Gastrocnemius medialis (tissue), 4 donors: ENCODE data around the gene AIF1L.
"Not testable (repeated sequence)": the region's sequence is repeated elsewhere in the genome, so short reads cannot be mapped to it uniquely, and the experiment has no call there.

ENCODE experiments used
- POLR2A ChIP-seq, 2 donors: fragments of 450-650 bp; IDR thresholded peaks; one replicate each; pipeline ENCODE4 v1.6.1; 2017; ENCODE audit warnings: antibody characterized with exemption in 2 of 2, mild to moderate bottlenecking in 2 of 2, moderate library complexity in 2 of 2
- TF ChIP-seq, protein P1 (sequence below), 5 experiments: fragments of 450-650 bp in 3 of 5; fragments of 200-600 bp in 2 of 5; sonication (generic) in 2 of 5; IDR thresholded peaks in 4 of 5; conservative IDR thresholded peaks in 1 of 5; 1 replicate in 4 of 5; 2 replicates in 1 of 5; pipeline ENCODE4 v1.5.1; 2016 to 2019; ENCODE audit warnings: antibody characterized with exemption in 5 of 5, mild to moderate bottlenecking in 3 of 5, moderate library complexity in 3 of 5

DNA sequence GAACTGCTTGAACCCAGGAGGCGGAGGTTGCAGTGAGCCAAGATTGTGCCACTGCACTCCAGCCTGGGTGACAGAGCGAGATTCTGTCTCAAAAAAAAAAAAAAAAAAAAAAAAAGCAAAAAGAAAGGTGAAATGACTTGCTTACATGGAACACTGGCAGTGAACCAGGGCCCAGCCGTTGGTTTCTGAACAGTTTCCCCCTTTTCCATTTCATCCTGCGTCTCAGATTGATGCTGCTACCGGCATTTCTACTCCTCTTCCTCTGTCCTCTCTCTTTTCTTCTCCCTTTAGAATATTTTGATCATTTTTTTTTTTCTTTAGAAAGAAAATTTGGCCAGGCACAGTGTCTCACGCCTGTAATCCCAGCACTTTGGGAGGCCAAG, 19.0 kb downstream of the AIF1L start:
- TF ChIP-seq, protein P1, sequence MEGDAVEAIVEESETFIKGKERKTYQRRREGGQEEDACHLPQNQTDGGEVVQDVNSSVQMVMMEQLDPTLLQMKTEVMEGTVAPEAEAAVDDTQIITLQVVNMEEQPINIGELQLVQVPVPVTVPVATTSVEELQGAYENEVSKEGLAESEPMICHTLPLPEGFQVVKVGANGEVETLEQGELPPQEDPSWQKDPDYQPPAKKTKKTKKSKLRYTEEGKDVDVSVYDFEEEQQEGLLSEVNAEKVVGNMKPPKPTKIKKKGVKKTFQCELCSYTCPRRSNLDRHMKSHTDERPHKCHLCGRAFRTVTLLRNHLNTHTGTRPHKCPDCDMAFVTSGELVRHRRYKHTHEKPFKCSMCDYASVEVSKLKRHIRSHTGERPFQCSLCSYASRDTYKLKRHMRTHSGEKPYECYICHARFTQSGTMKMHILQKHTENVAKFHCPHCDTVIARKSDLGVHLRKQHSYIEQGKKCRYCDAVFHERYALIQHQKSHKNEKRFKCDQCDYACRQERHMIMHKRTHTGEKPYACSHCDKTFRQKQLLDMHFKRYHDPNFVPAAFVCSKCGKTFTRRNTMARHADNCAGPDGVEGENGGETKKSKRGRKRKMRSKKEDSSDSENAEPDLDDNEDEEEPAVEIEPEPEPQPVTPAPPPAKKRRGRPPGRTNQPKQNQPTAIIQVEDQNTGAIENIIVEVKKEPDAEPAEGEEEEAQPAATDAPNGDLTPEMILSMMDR (IDR thresholded peaks at IDR 0.05 in 4 of 5, conservative IDR thresholded peaks at IDR 0.05 in 1 of 5) = not testable (repeated sequence)
- not testable (repeated sequence) for TF ChIP-seq POLR2A (IDR thresholded peaks at IDR 0.05)
